Measurements from ENCODE around the gene CFI. TPM values are rescaled to one million over a fixed set of nuclear protein-coding genes. Genes with fewer than 3 reads are reported as not detected.
A peak's percentile ranks its signal among the peaks of the same experiment; 100 is the strongest.

Gene CFI
- total and polyA plus RNA-seq, 7 experiments from 2014 or later: not detected

DNA sequence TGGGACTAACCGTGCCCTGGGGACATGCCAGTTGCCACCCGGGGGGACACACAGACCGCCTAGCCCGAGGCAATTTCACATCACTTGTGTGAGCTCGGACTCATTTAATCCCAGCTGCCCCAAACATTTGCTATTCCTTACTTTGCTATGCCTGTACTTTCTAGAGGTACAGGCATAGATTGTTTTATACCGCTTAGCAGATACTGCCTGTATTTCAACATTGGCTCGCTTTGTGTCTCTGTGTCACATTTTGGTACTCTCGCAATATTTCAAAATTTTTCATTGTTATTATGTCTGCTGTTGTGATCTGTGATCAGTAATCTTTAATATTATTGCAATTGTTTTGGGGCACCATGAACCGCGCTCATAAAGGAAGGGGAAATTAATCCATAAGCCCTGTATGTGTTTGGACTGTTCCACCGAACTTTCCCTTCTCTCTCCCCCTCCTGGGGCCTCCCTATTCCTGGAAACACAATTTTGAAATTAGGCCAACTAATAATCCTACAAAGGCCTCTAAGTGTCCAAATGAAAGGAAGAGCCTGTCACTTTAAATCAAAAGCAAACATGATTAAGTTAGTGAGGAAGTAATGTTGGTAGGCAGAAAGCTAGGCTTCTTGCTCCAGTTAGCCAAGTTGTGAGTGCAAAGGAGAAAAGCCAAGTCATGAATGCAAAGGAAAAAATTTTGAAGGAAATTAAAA is 98.0 kb downstream of the CFI start:
- H3K4me3 ChIP-seq (ENCODE audit: low read length): peak overlapping the region; percentile 78
- H3K36me3 Mint-ChIP-seq: peaks cover 0 to 8% (median 5%) of the 10 kb centered on the region in 5 donors
- no peaks in the 10 kb centered on the region for H3K27me3 Mint-ChIP-seq
- H3K4me1 Mint-ChIP-seq: peaks cover 20 to 44% (median 41%) of the 10 kb centered on the region in 7 donors
- H3K4me1 ChIP-seq (ENCODE audit: control insufficient read depth in 2 of 2, insufficient read depth in 2 of 2, low read length in 2 of 2): peaks cover 8 to 16% of the 10 kb centered on the region in 2 donors
- H3K36me3 ChIP-seq (ENCODE audit: control insufficient read depth in 2 of 3, insufficient read depth in 3 of 3, low read length in 3 of 3): peaks cover 0 to 10% (median 0%) of the 10 kb centered on the region in 3 experiments
- no peak for DNase-seq
- no peaks in the 10 kb centered on the region for H3K27me3 ChIP-seq (ENCODE audit: control insufficient read depth in 2 of 2, insufficient read depth in 2 of 2, low read length in 2 of 2)
- no peaks in the 10 kb centered on the region for H3K9me3 ChIP-seq (ENCODE audit: control insufficient read depth in 2 of 3, low read length in 3 of 3)
- peak overlapping the region; percentile 86 to 96 (median 94) for H3K4me3 Mint-ChIP-seq
- H3K9me3 Mint-ChIP-seq: peaks cover 0 to 8% (median 0%) of the 10 kb centered on the region in 11 donors
- POLR2A ChIA-PET: interaction anchor here (0.7 to 4.1 kb wide), 7 partner anchors 8 to 270 kb away, joined by 3 to 18 read pairs (median 4); partner anchors contain the start of genes MCUB, PLA2G12A and SEC24B
- peak overlapping the region; percentile 83 for H3K27ac ChIP-seq (ENCODE audit: low read depth, low read length)
- no peak for ATAC-seq
- CTCF ChIA-PET: interaction anchor here (0.7 to 1.2 kb wide), 4 partner anchors 13 to 271 kb away, joined by 3 read pairs; no protein-coding TSS in a partner anchor
- peak overlapping the region; percentile 78 to 95 (median 89) for H3K27ac Mint-ChIP-seq
- intact Hi-C loops (cut with micrococcal nuclease): loop anchor here (1.0 to 10.0 kb wide), 15 partner anchors 15 to 1709 kb away; partner anchors contain the start of genes GAR1 (in 2 of the 2), SEC24B (in 2 of the 2), ELOVL6 (in 1 of the 2) and MCUB (in 1 of the 2)

DNA sequence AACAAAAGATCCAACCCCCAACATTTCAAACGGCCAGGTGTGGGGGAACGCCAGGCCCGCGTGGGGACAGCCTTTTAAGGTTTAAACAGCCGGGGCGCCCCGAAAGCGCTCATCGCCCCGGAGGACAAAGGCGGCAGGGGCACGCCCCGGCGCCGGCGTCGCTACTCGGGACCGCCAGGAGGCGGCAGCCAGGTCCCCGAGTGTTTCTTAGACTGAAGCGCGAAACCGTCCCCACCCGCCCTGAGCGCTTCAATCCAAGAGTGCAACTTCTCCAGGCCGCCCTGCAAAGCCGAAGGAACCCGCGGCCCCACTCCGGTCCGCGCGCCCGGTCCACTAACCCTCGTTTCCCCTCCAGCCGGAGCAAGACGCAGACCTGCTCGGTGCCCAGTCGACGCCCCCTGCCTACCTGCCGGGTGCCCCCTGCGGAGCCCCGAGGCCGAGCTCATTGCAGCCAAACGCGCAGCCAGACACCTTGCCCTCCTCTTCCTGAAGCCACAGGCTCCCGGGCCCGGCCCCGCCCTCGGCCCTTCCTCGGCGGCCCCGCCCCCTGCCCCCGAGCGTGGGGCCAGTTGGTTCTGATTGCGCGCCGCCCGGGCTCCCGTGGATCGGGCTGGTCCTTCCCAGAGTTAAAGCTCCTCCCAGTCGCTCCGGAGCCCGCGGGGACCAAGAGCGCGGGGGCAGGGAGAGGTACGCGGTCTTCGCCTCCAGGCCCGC is 98.7 kb downstream of the CFI start, which contains the start of gene CASP6:
TSS of gene CASP6 (minus strand) at position 496 of the 714 bp plus-strand sequence. CDS start at position 446, 50 bp downstream.
- no peaks in the 10 kb centered on the region for H3K27me3 Mint-ChIP-seq
- DNase-seq (peak; percentile 64 to 78 (median 75)), ATAC-seq (peak; percentile 92)
- peaks cover 0 to 10% (median 0%) of the 10 kb centered on the region in 3 experiments for H3K36me3 ChIP-seq (ENCODE audit: control insufficient read depth in 2 of 3, insufficient read depth in 3 of 3, low read length in 3 of 3)
- H3K27ac Mint-ChIP-seq: peak within 1 kb of the TSS; percentile 85 to 95 (median 94)
- peaks cover 8 to 16% of the 10 kb centered on the region in 2 donors for H3K4me1 ChIP-seq (ENCODE audit: control insufficient read depth in 2 of 2, insufficient read depth in 2 of 2, low read length in 2 of 2)
- POLR2A ChIA-PET: interaction anchor here (0.7 to 4.1 kb wide), 10 partner anchors 9 to 270 kb away, joined by 3 to 18 read pairs (median 4); partner anchors contain the start of genes MCUB, PLA2G12A and SEC24B
- CTCF ChIA-PET: interaction anchor here (0.7 to 1.2 kb wide), 4 partner anchors 12 to 270 kb away, joined by 3 read pairs; no protein-coding TSS in a partner anchor
- peak within 1 kb of the TSS; percentile 78 for H3K4me3 ChIP-seq (ENCODE audit: low read length)
- H3K9me3 ChIP-seq (ENCODE audit: control insufficient read depth in 2 of 3, low read length in 3 of 3): no peaks in the 10 kb centered on the region
- H3K27me3 ChIP-seq (ENCODE audit: control insufficient read depth in 2 of 2, insufficient read depth in 2 of 2, low read length in 2 of 2): no peaks in the 10 kb centered on the region
- H3K27ac ChIP-seq (ENCODE audit: low read depth, low read length): peak within 1 kb of the TSS; percentile 83
- intact Hi-C loops (cut with micrococcal nuclease): loop anchor here (1.0 to 10.0 kb wide), 16 partner anchors 12 to 1708 kb away; partner anchors contain the start of genes GAR1 (in 2 of the 2), SEC24B (in 2 of the 2), ELOVL6 (in 1 of the 2) and MCUB (in 1 of the 2)
- peaks cover 0 to 7% (median 5%) of the 10 kb centered on the region in 5 donors for H3K36me3 Mint-ChIP-seq
- H3K4me3 Mint-ChIP-seq: peak within 1 kb of the TSS; percentile 86 to 96 (median 94)
- H3K9me3 Mint-ChIP-seq: peaks cover 0 to 8% (median 0%) of the 10 kb centered on the region in 11 donors
- peaks cover 20 to 50% (median 48%) of the 10 kb centered on the region in 7 donors for H3K4me1 Mint-ChIP-seq

GRCh38 chr4:109701566-109702410 is 100.0 kb downstream of the CFI start:
- Histone ChIP-seq H3K4me3 (ENCODE audit: low read length) (peak overlapping the region; percentile 78), H3K9me3 (ENCODE audit: control insufficient read depth in 2 of 3, low read length in 3 of 3) (no peaks in the 10 kb centered on the region), H3K27me3 (ENCODE audit: control insufficient read depth in 2 of 2, insufficient read depth in 2 of 2, low read length in 2 of 2) (no peaks in the 10 kb centered on the region), H3K27ac (ENCODE audit: low read depth, low read length) (peak overlapping the region; percentile 83), H3K4me1 (ENCODE audit: control insufficient read depth in 2 of 2, insufficient read depth in 2 of 2, low read length in 2 of 2) (peaks cover 8 to 16% of the 10 kb centered on the region in 2 donors), H3K36me3 (ENCODE audit: control insufficient read depth in 2 of 3, insufficient read depth in 3 of 3, low read length in 3 of 3) (peaks cover 0 to 20% (median 0%) of the 10 kb centered on the region in 3 experiments)
- Mint-ChIP-seq H3K36me3 (peaks cover 6 to 17% (median 13%) of the 10 kb centered on the region in 5 donors), H3K27me3 (no peaks in the 10 kb centered on the region), H3K4me1 (peaks cover 20 to 58% (median 53%) of the 10 kb centered on the region in 7 donors), H3K27ac (peak overlapping the region; percentile 84 to 95 (median 94)), H3K9me3 (peaks cover 0 to 8% (median 0%) of the 10 kb centered on the region in 11 donors), H3K4me3 (peak overlapping the region; percentile 86 to 96 (median 94))
- CTCF ChIA-PET: interaction anchor here (0.6 to 2.0 kb wide), 7 partner anchors 9 to 1487 kb away, joined by 3 to 7 read pairs (median 4); no protein-coding TSS in a partner anchor
- POLR2A ChIA-PET: interaction anchor here (0.7 to 4.1 kb wide), 15 partner anchors 11 to 267 kb away, joined by 3 to 18 read pairs (median 4); partner anchors contain the start of gene MCUB
- DNase-seq (peak in 5 of 9 donors; percentile 14 to 39 (median 34)), ATAC-seq (no peak)
- intact Hi-C loops (cut with micrococcal nuclease): loop anchor here (1.0 to 10.0 kb wide), 10 partner anchors 10 to 1707 kb away; partner anchors contain the start of gene ELOVL6 (in 1 of the 2)

DNA sequence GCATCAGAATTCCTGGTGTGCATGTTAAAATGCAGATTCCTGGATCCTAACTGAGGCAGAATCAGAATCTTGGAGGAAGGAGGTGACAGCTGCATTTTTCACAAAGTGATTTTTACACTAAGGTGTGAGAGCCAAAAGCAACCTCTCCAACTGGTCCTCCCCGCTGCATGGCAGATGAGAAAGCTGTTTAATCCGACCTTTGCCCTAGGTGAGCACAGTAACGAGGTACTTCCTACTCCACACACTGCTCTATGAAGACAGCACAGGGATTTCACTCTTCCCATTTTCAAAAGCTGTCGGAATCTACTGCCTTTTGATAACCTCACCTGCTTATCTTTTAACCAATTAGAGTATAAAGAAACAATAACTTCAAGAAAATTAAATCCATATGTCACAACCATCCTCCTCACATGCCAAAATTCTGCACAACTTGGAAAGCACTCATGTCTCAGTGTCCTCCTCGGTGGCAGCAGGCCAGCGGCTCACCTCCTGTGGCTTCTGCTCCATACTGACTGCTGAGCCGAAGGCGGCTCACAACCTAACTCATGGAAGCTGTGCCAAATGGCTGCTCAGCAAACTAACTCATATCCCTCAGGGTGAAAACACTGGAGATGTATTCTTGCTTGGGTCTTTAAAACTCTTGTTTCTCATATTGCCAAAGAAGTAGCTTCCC is 102.1 kb downstream of the CFI start:
- no peaks in the 10 kb centered on the region for H3K27me3 Mint-ChIP-seq
- DNase-seq (no peak), ATAC-seq (no peak)
- H3K4me3 Mint-ChIP-seq: peak overlapping the region in 1 of 10 donors; percentile 55
- H3K27me3 ChIP-seq (ENCODE audit: control insufficient read depth in 2 of 2, insufficient read depth in 2 of 2, low read length in 2 of 2): no peaks in the 10 kb centered on the region
- POLR2A ChIA-PET: interaction anchor here (0.6 to 4.1 kb wide), 7 partner anchors 9 to 1233 kb away, joined by 3 to 18 read pairs (median 4); partner anchors contain the start of genes MCUB and SEC24B
- H3K4me1 ChIP-seq (ENCODE audit: control insufficient read depth in 2 of 2, insufficient read depth in 2 of 2, low read length in 2 of 2): peaks cover 8 to 16% of the 10 kb centered on the region in 2 donors
- peaks cover 0 to 8% (median 0%) of the 10 kb centered on the region in 11 donors for H3K9me3 Mint-ChIP-seq
- H3K9me3 ChIP-seq (ENCODE audit: control insufficient read depth in 2 of 3, low read length in 3 of 3): no peaks in the 10 kb centered on the region
- intact Hi-C loops (cut with micrococcal nuclease): loop anchor here (5.0 to 10.0 kb wide), 4 partner anchors 278 to 1705 kb away; partner anchors contain the start of gene ELOVL6 (in 1 of the 2)
- peaks cover 20 to 68% (median 56%) of the 10 kb centered on the region in 7 donors for H3K4me1 Mint-ChIP-seq
- no peak overlapping the region for H3K4me3 ChIP-seq (ENCODE audit: low read length)
- H3K27ac ChIP-seq (ENCODE audit: low read depth, low read length): no peak overlapping the region
- peaks cover 0 to 22% (median 4%) of the 10 kb centered on the region in 3 experiments for H3K36me3 ChIP-seq (ENCODE audit: control insufficient read depth in 2 of 3, insufficient read depth in 3 of 3, low read length in 3 of 3)
- peaks cover 6 to 22% (median 17%) of the 10 kb centered on the region in 5 donors for H3K36me3 Mint-ChIP-seq
- H3K27ac Mint-ChIP-seq: peak overlapping the region in 7 of 9 donors; percentile 34 to 95 (median 87)
- CTCF ChIA-PET: interaction anchor here (0.6 to 2.0 kb wide), 4 partner anchors 9 to 266 kb away, joined by 3 to 7 read pairs (median 6); partner anchors contain the start of gene SEC24B

DNA sequence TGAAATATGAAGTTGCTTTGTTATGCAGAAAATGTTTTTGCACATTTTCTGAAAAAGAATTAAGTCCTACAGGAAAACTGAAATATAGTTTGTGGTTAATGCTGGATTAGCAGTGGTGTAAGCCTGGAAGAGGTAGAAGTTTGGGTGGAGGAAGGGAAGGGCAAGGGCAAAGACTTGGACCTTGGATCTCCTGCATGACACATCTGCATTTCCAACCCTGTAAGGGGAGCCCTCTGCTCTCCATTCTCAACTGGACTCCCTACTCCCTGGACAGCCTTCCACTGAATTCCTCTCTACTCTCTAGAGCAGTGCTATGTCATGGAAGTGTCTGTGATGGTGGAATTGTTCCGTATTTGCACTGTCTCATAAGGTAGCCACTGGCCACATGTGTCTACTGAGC is 103.1 kb downstream of the CFI start:
- no peak for DNase-seq
- H3K36me3 Mint-ChIP-seq: peaks cover 13 to 30% (median 25%) of the 10 kb centered on the region in 5 donors
- ChIA-PET POLR2A (interaction anchor here (0.5 to 0.9 kb wide), 3 partner anchors 14 to 277 kb away, joined by 3 read pairs; no protein-coding TSS in a partner anchor), CTCF (interaction anchor here (0.6 kb wide), 1 partner anchor 50 kb away, joined by 6 read pairs; no protein-coding TSS in a partner anchor)
- peak overlapping the region in 7 of 9 donors; percentile 8 to 95 (median 85) for H3K27ac Mint-ChIP-seq
- no peaks in the 10 kb centered on the region for H3K9me3 ChIP-seq (ENCODE audit: control insufficient read depth in 2 of 3, low read length in 3 of 3)
- H3K4me1 Mint-ChIP-seq: peaks cover 16 to 68% (median 52%) of the 10 kb centered on the region in 7 donors
- peak overlapping the region; percentile 0 for H3K27ac ChIP-seq (ENCODE audit: low read depth, low read length)
- ATAC-seq: no peak
- H3K27me3 Mint-ChIP-seq: no peaks in the 10 kb centered on the region
- peaks cover 8 to 16% of the 10 kb centered on the region in 2 donors for H3K4me1 ChIP-seq (ENCODE audit: control insufficient read depth in 2 of 2, insufficient read depth in 2 of 2, low read length in 2 of 2)
- H3K9me3 Mint-ChIP-seq: peaks cover 0 to 8% (median 0%) of the 10 kb centered on the region in 11 donors
- intact Hi-C loops (cut with micrococcal nuclease): no loop called here
- H3K36me3 ChIP-seq (ENCODE audit: control insufficient read depth in 2 of 3, insufficient read depth in 3 of 3, low read length in 3 of 3): peaks cover 0 to 32% (median 4%) of the 10 kb centered on the region in 3 experiments
- H3K4me3 ChIP-seq (ENCODE audit: low read length): no peak overlapping the region
- peak overlapping the region in 1 of 10 donors; percentile 2 for H3K4me3 Mint-ChIP-seq
- no peaks in the 10 kb centered on the region for H3K27me3 ChIP-seq (ENCODE audit: control insufficient read depth in 2 of 2, insufficient read depth in 2 of 2, low read length in 2 of 2)
